Measurements from ENCODE around the gene PML.

DNA sequence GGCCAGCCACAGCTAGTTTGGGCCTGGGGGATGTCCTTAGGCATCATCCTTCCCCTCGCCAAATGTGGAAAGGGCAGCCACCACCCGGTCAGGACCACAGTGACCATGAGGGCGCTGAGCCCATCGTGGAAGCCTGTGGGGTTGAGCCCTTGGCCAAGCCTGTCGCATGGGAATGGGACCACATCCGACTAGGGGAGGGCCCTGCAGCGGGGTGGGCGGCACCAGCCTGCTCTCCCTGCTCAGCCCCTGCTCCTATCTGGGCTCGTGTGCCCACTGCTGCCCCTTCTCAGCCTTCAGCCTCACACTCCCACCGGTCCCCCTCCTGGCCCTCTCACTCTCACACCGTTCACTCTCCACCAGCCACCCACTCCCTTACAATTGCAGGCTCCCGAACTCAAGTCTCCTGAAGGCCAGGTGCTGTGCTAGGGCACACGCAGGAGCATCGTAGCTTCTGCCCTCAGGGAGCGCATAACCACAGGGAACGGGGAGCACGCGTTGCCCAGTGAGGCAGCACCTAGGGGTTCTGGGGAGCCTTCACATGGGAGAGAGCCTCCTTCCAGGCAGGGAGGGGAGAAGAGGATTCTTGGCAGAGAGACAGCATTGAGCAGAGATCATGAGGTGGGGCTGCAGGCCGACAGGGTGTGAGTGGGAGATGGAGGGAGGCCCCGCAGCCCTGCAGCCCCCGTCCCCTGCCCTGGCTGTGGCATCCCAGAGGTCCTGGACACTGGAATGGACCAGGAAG, 42.2 kb upstream of the PML start:
- TF ChIP-seq, protein P1, sequence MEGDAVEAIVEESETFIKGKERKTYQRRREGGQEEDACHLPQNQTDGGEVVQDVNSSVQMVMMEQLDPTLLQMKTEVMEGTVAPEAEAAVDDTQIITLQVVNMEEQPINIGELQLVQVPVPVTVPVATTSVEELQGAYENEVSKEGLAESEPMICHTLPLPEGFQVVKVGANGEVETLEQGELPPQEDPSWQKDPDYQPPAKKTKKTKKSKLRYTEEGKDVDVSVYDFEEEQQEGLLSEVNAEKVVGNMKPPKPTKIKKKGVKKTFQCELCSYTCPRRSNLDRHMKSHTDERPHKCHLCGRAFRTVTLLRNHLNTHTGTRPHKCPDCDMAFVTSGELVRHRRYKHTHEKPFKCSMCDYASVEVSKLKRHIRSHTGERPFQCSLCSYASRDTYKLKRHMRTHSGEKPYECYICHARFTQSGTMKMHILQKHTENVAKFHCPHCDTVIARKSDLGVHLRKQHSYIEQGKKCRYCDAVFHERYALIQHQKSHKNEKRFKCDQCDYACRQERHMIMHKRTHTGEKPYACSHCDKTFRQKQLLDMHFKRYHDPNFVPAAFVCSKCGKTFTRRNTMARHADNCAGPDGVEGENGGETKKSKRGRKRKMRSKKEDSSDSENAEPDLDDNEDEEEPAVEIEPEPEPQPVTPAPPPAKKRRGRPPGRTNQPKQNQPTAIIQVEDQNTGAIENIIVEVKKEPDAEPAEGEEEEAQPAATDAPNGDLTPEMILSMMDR (IDR thresholded peaks at IDR 0.05; ENCODE audit: poor library complexity) = no peak
- TF ChIP-seq EZH2phosphoT487 (IDR thresholded peaks at IDR 0.05; ENCODE audit: low read depth, severe bottlenecking, unreplicated experiment) (no peak), EZH2 (IDR thresholded peaks at IDR 0.05; ENCODE audit: borderline replicate concordance) (no peak)

Measured in hepatocyte (in vitro differentiated cells).